HepG2 (cell line): ENCODE data around the gene SAMD4A.

Source experiments
- ATF3 ChIP-seq: sonication (generic); formaldehyde crosslinking; IDR thresholded peaks from 2 replicates; pipeline ENCODE4 v1.4.0; 2020; ENCODE audit warnings: missing genetic modification reagents
- CEBPB ChIP-seq: IDR thresholded peaks from 2 replicates; pipeline ENCODE4 v1.6.1; 2011; ENCODE audit warnings: low read depth, low read length, improper control_type of control experiment, borderline replicate concordance
- CTCF ChIP-seq: sonication (generic); formaldehyde crosslinking; IDR thresholded peaks from 2 replicates; pipeline ENCODE4 v1.5.0; 2020; ENCODE audit warnings: mild to moderate bottlenecking, missing genetic modification reagents, moderate library complexity
- FLYWCH1 ChIP-seq: sonication (generic); formaldehyde crosslinking; IDR thresholded peaks from 2 replicates; pipeline ENCODE4 v1.8.1; 2023; ENCODE audit warnings: mild to moderate bottlenecking, missing genetic modification reagents
- KLF16 ChIP-seq, 2 experiments: sonication (generic) in 1 of 2; formaldehyde crosslinking in 1 of 2; IDR thresholded peaks; 2 replicates each; pipeline versions ENCODE4 v1.6.1 to v1.8.0; 2016 to 2023; ENCODE audit warnings: missing genetic modification reagents in 2 of 2, missing compliant biosample characterization in 1 of 2
- MXI1 ChIP-seq: IDR thresholded peaks from 3 replicates; pipeline ENCODE4 v1.6.1; 2012; ENCODE audit warnings: low read depth, low read length, inconsistent platforms, borderline replicate concordance
- NFRKB ChIP-seq: fragments of 450-650 bp; IDR thresholded peaks from 2 replicates; pipeline ENCODE4 v1.6.1; 2017
- POLR2A ChIP-seq, 2 experiments: IDR thresholded peaks; 2 replicates each; pipeline ENCODE4 v1.6.1; 2011; ENCODE audit warnings: low read depth in 2 of 2, low read length in 2 of 2, mild to moderate bottlenecking in 1 of 2, moderate library complexity in 1 of 2; ENCODE audit not compliant: insufficient read depth in 1 of 2
- POLR2AphosphoS2 ChIP-seq: IDR thresholded peaks from 2 replicates; pipeline ENCODE4 v1.6.1; 2011; ENCODE audit warnings: low read depth, low read length, improper control_type of control experiment
- ZNF891 ChIP-seq: sonication (generic); formaldehyde crosslinking; IDR thresholded peaks from 2 replicates; pipeline ENCODE4 v1.5.0; 2020; ENCODE audit warnings: mild to moderate bottlenecking, missing genetic modification reagents

- TF ChIP-seq CTCF (CRISPR knock-in tag) (no peak), CEBPB (no peak), KLF16 (CRISPR knock-in tag; IDR thresholded peaks at IDR 0.05) (no peak), MXI1 (no peak), ATF3 (CRISPR knock-in tag) (no peak), FLYWCH1 (CRISPR knock-in tag) (no peak), NFRKB (no peak), ZNF891 (CRISPR knock-in tag) (no peak), POLR2A (IDR thresholded peaks at IDR 0.05; ENCODE audit: insufficient read depth in 1 of 2, low read depth in 2 of 2, low read length in 2 of 2) (no peak), POLR2AphosphoS2 (no peak)
Observed at GRCh38 chr14:54629635-54630360, 62.9 kb downstream of the SAMD4A start.
